GM18517 (cell line): ENCODE results near the gene TTLL9.

Experiments used
- ATAC-seq: cut with Tn5 transposase; IDR thresholded peaks from one replicate; pipeline ENCODE4 v1.9.1; 2021; ENCODE audit warnings: mild to moderate bottlenecking, moderate library complexity; ENCODE audit not compliant: unreplicated experiment

TTLL9 gene

DNA sequence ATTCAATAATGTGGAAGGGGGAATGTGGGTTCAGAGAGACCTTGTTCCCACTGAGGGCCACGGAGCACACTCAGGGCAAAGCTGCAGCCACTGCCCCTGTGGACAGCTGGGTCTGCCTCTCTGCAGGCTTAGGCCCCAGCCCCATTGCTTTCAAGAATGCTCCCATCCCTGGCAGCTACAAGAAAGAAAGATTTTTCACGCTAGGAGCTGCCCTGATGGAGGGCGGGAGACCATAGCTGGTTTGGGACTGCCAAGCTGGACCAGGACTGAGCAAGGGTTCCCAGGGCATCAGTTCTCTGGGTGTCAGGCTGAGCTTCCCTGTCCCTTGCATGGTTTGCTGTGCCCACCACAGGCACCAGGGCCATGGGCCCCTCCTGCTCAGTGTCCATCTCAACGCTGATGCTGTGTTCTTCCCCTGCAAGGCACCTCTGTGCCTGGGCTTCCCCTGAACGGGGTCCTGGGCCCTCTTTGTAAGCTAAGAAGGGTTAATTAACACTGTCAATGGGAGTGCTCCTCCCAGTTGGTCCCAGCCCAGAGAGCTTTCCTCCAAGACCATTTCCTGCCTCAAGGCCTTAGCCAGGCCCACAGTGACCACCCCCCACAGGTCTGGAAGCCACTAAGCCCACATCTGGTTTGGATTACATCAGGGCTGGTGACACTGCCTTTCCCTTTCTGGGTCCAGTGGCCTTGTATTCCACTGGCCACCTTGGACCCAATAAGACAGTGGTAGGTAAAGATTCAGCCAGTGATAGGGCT lies 33.4 kb upstream of the TTLL9 start:
- no peak for ATAC-seq

DNA sequence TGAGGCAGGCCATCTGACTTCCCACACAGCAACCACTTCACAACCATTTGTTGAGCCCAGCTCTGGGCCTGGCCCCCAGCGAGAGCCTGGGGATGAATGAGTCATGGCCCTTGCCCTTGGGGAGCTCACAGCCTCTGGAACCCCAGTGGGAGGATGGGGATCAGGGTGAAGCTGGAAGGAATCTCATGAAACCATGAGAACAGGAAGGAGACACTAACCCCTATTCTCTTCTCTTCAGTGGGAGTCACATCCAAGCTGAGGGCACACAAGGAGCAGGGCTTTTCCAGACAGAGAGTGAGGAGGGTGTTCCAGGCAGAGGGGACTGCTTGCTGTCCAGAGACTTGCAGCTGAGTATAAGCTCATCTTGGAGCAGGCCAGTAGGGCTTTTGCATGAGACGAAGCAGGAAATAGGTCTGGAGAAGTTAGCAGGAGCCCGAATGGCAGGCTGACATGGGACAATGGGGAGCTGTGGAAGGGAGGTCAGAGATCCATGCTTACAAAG lies 32.5 kb upstream of the TTLL9 start:
- ATAC-seq = no peak

DNA sequence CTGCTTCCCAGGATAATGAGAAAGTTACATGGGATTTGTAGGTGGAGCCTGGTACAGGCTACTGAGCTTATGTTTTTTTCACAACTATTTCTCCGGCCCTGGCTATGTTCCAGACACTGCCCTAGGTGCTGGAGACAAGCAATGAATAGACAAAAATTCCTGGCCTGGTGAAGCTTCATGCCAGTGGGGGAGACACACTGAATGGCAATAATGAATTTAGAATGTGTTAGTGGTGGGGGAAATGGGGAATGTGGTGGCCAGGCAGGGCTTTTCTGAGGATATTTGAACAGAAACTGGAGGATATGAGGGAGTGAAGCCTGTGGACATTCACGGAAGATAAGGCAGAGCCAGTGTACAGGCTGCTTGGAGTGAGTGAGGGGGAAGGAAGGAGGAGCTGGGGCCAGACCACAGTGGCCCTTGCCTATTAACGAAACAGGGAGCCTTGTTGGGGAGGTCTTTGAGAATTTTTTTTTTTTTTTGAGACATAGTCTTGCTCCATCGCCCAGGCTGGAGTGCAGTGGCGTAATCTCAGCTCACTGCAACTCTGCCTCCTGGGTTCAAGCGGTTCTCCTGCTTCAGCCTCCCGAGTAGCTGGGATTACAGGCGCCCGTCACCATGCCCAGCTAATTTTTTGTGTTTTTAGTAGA lies 31.7 kb upstream of the TTLL9 start:
- ATAC-seq = no peak

DNA sequence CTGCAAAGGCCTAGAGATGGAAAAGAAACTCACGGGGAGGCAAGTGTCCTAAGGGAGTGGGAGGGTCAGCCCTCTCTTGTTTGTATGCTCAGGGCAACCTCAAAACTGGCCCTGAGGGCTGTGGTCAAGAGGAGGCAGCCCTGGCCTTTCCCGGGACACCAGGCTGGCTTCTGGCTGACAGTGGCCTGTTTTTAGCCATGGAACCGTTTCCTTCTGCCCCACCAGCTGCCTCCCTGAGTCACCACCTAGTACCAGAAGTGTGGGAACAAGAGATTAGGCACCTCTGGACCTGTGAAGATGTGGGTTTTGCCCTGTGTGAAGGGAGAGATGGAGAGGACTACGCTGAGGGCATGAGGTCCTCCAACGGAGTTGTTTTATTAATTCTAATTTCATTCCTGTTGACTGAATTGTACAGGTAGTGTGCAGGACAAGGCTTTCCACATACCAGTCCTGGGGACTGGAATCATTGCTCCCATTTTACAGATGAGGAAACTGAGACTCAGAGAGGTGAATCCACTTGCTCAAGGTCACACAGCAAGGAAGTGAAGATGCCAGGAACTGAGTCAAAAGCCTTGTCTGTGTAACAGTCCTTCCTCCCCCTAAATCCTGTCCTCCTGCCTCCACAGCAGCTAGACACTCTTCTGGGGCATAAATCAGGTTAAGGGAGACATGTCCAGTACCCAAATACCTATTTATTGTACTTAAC lies 30.5 kb upstream of the TTLL9 start:
- ATAC-seq = no peak

DNA sequence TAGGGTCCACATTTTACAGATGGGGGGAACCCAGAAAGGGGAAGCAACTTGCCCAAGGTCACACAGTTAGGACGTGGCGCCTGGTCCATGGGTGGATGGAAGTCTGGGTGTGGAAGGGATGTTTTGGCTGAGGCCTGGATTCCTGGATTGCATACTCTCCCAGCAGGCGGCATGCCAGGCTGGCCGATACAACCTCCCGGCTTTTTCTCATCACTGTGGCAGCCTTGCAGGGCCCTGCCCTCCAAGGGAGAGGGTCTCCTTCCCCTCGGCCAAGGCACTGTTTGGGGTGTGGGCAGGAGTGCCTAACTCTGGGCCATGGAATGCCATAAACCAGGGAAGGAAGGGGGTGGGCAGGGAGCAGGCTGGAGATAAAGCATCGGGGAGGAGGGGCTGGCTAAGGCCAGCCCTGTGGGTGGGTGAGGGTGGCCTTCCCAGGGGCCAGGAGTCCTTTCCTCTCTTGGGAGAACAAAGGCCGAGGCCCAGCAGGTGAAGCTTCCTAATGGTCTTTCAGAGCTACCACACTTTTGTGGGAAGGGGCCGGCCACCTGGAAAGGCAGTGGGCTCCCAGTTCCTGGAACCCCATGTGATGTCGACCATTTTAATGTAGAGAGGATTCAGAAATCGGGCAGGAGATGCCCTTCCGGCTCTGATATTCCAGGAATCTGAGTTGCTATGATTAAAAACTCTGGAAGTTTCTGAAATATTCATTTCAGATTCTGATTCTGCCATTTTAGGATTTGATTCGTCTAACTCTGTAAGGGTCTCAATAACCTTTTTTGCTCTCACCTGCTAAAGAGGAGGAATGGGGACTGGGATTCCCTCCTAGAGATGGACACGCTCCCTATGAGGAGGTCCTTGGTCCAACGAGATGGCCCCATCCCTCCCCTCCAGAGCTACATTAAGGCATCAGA lies 29.3 kb upstream of the TTLL9 start:
- ATAC-seq = no peak

DNA sequence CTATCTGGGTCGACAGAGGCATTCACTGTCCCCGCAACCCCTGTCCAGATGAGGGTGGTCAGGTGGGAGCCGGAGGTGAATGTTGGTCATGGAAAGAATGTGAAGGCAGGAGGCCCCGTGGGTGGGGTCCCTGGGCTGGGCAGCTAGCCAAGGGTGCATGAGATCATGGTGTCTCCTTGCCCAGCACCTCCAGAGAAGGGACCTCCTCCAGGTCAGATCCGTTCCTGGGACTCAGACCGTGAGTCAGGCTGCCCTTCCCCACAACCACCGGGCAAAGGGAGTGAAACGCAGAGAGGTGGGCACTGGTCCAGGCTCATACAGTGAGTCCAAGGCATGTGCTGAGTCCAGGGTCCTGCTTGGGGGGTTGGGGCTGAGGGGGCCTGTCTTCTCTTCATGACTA lies 28.5 kb upstream of the TTLL9 start:
- ATAC-seq = no peak

DNA sequence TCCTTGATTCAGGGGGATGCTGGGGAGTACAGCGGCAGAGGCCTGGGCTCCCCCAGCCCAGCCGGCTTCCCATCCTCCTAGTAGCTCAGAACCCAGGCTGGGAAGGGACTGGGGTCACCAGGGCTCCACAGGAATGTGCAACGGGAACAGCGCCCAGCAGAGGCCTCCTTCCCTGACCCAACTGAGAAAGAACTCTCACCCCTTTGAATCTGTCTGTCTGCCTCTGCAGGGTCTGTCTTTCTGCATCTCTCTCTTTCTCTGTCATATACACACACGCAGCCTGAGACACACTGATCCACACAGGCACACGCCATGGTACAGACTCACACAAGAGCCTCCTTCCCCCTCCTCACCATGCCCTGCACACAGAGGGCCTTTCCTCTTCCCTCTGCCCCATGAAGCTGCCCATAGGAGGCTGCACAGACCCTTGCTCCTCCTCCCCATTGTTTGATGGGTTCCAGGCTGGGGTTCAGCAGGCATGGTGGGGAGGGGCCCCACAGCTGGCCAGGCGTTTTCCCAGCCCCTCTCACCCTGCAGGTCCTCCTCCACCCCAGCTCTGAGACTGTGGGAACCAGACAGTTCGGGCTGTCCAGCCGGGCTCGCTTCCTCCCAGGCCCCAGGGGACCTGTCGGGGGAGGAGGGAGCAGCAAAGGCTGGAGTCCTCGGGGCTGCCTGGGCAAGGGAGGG lies 27.8 kb upstream of the TTLL9 start:
- ATAC-seq = no peak

DNA sequence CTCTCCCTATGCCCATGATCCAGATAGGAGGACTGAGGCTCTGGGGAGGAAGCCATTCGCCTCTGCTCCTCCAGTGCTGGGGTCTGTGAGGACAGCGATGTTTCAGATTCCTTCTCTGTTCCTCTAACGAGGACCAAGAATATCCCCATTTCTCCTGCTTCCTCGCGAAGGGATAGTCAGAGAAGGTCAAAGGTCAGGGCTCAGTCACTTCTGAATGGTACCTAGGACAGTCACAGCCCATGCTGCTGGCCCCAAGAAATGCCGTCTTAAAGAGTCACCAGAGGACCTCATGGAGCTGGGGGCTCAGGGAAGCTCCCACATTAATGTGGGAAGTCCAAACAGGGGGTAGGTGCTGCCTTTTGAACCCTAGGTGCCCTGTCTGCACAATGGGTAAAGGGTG lies 27.1 kb upstream of the TTLL9 start:
- no peak for ATAC-seq

DNA sequence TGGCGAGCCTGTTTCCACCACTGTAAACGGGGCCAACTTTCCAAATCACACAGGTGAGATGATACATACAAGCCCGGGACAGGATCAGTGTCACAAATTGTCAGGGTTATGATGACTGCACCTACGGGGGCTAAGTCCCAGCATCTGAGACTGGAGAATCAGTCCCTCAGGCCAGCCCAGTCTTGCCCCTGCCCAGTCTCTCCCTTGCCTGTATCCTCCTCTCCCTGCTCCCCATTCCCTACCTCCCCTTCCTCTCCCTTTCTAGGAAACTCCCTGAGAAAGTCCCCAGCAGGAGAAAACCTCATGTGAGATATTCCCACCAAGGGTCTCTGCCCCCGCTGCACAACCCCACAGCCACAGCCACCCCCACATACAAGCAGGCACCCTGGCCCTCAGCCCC lies 26.6 kb upstream of the TTLL9 start:
- ATAC-seq = no peak

DNA sequence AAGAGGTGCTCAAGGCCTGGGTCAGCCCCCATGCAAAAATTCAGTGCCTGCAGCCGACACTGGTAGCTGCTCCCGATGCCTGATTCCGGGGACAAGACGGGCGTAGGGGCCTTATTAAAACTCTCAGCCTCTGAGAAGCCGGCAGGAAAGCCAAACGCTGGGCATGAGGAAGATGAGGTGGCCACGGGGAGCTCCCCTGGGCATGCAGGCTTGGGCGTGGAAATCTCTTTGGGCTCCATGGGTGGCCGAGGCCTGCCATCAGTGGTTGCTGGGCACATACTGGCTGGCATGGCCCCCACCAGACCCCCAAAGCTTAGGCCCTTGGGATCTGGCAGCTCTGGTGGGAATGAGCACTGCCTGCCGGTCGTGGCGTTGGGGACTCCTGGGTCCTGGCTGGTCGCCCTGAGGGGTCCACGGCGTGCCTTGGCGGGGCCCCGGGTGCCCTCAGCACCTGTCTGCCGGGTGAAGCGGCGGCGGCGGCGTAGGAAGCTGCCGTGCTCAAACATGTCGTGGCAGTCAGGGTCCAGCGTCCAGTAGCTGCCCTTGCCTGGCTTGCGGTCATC lies 25.6 kb upstream of the TTLL9 start:
- ATAC-seq = no peak

DNA sequence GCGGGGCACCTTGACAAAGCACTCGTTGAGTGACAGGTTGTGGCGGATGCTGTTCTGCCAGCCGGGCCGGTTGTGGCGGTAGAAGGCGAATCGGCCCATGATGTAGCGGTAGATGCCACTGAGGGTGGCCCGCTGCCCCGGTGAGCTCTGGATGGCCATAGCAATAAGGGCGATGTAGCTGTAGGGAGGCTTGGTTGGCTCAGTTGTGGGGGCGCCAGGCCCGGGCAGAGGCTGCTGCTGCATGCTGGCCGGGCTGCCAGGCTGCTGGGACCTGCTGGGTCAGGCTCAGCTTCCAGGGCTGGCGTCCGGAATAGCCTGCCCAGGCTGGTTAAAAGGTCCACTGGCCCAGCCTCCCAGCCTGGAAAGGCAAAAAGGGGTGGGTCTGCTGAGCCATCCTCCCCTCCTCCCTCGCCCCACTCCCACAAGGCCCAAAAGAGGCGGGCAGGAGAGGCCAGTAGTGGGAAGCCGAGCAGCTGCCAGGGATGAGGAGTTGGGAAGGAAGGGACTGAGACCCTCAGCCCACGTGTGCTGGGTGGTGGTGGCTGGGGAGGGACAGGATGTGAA lies 25.1 kb upstream of the TTLL9 start, which contains the start of gene FOXS1:
FOXS1 (minus strand) TSS at position 305 of the 564 bp plus-strand sequence; CDS start at position 243, 62 bp downstream.
- ATAC-seq = no peak

DNA sequence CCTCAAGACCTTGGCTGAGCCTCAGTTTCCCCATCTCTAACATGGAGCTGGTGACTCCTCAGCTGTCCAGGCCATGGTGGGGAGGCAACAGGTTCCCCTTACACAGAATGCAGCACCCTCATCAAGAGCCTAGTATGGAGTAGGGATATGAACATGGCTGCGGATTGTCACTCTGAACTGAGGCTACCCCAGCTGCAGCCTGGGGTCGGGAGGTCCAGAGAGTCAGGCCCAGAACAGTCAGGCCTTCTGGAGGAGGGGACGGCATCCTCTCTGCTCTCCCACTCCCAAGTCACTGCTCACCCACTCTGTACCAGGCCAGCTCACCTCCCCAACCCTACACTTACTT lies 23.7 kb upstream of the TTLL9 start:
- no peak for ATAC-seq

DNA sequence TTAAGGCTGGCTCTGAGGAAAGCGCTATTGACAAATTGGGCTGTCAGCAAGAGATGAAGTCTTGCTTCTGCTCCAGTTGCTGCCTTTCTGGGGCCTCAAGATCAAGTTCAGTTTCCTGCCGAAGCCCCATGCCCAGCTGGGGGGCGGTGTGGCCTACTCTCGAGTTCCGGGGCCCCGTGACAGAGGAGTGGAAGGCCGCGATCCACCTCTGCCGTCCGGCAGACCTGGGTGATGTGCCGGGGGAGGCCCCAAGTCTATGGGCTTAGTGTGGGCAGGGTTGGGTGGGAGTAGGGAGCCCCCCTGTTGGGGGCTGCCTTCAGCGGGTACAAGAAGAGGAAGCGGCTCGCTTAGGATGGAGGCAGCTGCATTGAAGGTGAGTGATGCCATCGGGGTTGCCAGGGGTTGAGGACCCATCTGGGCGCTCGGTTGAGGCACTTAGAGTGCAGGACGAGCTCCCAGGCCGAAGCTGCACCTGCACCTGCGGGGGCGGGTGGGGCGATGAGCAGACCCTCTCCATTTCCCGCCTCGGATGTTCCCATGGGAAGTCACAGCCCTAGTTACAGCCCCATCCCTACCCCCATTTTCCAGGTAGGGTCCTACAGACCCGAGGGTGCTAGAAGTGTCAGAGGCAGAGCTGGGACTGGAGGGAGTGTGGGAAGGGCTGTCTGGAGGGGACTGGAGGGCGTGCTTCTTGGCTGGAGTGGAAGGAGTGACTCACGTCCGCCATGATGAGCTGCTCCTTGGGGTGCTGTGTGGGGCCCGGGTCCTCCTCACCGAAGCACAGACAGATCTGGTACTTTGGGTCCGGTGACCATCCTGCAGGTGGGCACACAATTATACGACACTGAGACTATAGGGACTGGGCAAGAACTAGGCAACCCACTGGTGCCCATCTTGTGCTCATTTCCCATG lies 22.1 kb upstream of the TTLL9 start:
- ATAC-seq = no peak

DNA sequence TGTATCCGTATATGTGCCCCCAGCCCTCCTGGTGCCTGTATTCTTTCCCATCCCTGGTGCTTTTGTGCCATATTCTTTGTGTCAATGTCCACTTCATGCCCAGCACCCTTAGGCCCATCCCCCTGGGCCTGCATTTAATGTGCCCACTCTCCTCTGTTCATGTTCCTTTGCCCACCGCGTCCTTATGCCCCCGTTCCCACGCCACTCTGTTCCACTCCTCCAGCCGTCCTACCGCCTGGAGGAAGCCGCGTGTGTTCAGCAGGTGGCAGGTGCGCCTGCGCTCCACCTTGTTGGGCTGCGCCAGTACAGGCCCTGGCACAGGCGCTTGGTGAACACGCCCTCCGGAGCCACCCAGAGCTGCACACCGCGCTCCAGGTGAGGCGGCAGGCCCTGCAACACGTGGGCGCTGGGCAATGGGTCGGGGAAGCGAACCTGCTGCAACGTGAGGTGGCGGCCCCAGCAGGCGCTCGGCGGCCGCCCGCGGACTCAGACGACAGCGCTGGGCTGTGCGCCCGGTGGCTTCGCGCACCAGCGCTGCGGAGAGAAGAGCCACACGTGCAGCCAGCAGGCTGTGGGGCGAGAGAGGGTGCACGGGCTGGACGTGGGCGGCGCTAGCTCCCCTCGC lies 21.0 kb upstream of the TTLL9 start:
- no peak for ATAC-seq

DNA sequence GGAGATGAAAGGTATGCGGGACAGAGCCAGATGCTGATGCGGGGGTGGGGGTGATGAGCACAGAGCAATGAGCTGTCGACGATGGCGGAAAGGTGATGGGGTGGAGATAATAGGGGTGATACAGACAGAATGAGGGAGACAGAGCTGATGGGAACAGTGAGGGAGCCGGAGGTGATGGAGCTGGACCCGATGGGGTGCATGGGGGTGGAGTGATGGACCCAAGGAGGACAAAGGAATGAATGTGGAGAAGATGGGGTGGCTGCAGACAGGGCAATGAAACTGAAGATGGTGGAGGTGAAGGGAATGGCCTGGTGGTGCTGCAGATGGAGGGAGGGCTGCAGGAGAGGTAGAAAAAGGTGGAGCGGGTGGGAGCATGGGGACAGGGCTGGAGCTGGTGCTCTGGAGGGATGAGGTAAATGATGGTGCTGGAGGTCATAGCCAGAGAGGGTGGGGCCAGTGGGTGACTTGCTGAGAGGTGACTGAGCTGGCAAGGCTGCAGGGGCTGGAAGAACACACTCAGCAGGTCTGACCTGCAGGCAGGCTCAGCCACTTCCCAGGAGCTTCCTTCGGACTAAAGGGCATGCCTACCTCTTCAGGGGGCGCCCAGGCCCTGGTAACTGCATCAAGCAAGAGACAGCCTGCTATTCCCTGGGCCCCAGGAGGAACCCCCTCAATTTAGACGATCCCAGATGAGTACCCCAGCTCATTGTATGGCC lies 19.0 kb upstream of the TTLL9 start:
- no peak for ATAC-seq

DNA sequence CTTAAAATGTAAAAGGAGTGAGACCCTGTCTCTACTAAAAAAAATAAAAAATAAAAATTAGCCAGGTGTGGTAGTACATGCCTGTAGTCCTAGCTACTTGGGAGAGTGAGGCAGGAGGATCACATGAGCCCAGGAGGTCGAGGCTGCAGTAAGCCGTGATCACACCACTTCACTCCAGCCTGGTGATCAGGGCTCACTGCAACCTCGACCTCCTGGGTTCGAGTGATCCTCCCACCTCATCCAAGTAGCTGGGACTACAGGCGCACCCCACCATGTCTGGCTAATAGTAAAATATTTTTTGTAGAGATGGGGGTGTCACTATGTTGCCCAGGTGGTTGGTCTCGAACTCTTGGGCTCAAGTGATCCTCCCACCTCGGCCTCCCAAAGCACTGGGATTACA lies 17.0 kb upstream of the TTLL9 start:
- no peak for ATAC-seq

DNA sequence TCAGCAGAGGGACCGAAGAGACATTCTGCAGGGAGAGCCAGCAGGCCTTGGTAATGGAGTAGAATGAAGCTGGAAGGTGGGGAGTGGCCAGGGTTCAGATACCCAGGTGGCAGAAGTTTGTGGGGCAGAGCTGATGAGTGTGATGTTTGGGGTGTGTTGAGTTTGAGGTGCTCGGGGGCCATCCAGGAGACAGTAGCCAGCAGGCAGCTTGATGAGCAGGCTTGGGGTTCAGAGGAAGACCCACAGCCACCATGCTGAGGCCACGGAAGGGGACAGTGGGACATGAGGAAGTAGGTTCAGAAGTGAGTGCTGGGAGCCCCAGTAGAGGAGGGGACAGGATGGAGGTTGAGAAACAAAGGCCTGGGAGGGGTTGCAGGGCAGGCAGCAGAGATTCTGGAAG lies 13.9 kb upstream of the TTLL9 start:
- ATAC-seq = no peak
